SH-SY5Y (cell line): ENCODE measurements around the gene PSPH.

ENCODE experiments used
- GATA2 ChIP-seq: IDR thresholded peaks from 2 replicates; pipeline ENCODE4 v1.6.1; 2011; ENCODE audit warnings: mild to moderate bottlenecking, low read depth, low read length
- GATA3 ChIP-seq: IDR thresholded peaks from 2 replicates; pipeline ENCODE4 v1.6.1; 2011; ENCODE audit warnings: low read depth, mild to moderate bottlenecking, low read length, moderate library complexity

- TF ChIP-seq GATA3 = no peak
- TF ChIP-seq GATA2 = no peak
Observed at GRCh38 chr7:55963584-55964168, 87.6 kb downstream of the PSPH start.
